ENCODE measurements around the gene ALDH4A1. TPM values are rescaled to one million over a fixed set of nuclear protein-coding genes. Genes with fewer than 3 reads are reported as not detected.

Gene ALDH4A1
- total RNA-seq, 1 experiment from 2014 or later = 31.0 TPM

DNA sequence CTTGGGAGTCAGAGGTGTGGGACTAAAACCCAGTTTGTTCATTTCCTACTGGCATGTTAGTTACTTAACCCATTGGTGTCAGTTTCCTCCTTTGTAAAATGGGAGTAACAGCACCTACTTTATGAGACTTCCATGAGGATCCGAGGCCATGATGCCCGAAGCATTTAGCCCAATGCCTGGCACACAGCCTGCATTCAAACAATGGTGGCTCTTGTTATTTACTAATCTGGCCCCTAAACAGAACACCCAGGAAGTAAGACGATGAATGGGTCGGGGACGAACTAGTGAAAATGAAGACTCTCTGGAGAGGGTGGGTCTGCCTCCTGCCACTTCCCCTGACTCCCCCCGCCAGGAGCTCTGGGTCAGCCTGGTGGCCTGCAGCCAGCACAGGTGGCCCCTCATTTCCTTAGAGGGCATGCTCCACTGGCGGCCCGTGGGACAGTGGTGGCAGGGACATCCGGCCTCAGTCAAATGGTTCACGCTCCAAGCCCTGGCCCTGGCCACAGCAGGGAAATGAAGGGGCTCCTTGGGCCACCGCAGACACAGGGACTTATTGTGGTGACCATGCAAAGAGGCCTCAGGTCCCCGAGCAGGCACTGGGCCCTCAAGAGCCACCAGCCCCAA lies 33.4 kb downstream of the ALDH4A1 start:
- Mint-ChIP-seq H3K4me3 (no peak overlapping the region), H3K36me3 (no peaks in the 10 kb centered on the region), H3K4me1 (no peaks in the 10 kb centered on the region), H3K9me3 (no peaks in the 10 kb centered on the region), H3K27me3 (ENCODE audit: low read depth) (no peaks in the 10 kb centered on the region; the same call in 1 of the 2 replicates), H3K27ac (0 out of 2 replicates have a peak overlapping the region, but pooled peaks have one; percentile 15)
- TF ChIP-seq ZNF121 (CRISPR knock-in tag; IDR thresholded peaks at IDR 0.05) (no peak), E2F4 (CRISPR knock-in tag; IDR thresholded peaks at IDR 0.05; ENCODE audit: borderline replicate concordance, low read depth) (no peak), USF1 (CRISPR knock-in tag; IDR thresholded peaks at IDR 0.05) (no peak), TCF7 (CRISPR knock-in tag; IDR thresholded peaks at IDR 0.05; ENCODE audit: low read depth) (no peak), KAT7 (CRISPR knock-in tag; IDR thresholded peaks at IDR 0.05; ENCODE audit: borderline replicate concordance) (no peak), GABPB1 (CRISPR knock-in tag; IDR thresholded peaks at IDR 0.05) (no peak), GRHL2 (CRISPR knock-in tag; IDR thresholded peaks at IDR 0.05; ENCODE audit: insufficient replicate concordance, severe bottlenecking) (no peak), ATF1 (CRISPR knock-in tag; IDR thresholded peaks at IDR 0.05) (no peak), ZBTB43 (CRISPR knock-in tag; IDR thresholded peaks at IDR 0.05) (no peak), PRRX2 (CRISPR knock-in tag; IDR thresholded peaks at IDR 0.05) (no peak), EMX1 (CRISPR knock-in tag; IDR thresholded peaks at IDR 0.05) (no peak), ZNF317 (CRISPR knock-in tag; IDR thresholded peaks at IDR 0.05; ENCODE audit: borderline replicate concordance, low read depth) (no peak), CREM (CRISPR knock-in tag; IDR thresholded peaks at IDR 0.05) (no peak)
- TF ChIP-seq, protein P1, sequence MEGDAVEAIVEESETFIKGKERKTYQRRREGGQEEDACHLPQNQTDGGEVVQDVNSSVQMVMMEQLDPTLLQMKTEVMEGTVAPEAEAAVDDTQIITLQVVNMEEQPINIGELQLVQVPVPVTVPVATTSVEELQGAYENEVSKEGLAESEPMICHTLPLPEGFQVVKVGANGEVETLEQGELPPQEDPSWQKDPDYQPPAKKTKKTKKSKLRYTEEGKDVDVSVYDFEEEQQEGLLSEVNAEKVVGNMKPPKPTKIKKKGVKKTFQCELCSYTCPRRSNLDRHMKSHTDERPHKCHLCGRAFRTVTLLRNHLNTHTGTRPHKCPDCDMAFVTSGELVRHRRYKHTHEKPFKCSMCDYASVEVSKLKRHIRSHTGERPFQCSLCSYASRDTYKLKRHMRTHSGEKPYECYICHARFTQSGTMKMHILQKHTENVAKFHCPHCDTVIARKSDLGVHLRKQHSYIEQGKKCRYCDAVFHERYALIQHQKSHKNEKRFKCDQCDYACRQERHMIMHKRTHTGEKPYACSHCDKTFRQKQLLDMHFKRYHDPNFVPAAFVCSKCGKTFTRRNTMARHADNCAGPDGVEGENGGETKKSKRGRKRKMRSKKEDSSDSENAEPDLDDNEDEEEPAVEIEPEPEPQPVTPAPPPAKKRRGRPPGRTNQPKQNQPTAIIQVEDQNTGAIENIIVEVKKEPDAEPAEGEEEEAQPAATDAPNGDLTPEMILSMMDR (IDR thresholded peaks at IDR 0.05) = no peak
- TF ChIP-seq, protein P2, sequence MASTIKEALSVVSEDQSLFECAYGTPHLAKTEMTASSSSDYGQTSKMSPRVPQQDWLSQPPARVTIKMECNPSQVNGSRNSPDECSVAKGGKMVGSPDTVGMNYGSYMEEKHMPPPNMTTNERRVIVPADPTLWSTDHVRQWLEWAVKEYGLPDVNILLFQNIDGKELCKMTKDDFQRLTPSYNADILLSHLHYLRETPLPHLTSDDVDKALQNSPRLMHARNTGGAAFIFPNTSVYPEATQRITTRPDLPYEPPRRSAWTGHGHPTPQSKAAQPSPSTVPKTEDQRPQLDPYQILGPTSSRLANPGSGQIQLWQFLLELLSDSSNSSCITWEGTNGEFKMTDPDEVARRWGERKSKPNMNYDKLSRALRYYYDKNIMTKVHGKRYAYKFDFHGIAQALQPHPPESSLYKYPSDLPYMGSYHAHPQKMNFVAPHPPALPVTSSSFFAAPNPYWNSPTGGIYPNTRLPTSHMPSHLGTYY (CRISPR knock-in tag; IDR thresholded peaks at IDR 0.05) = no peak
- TF ChIP-seq, protein P3, sequence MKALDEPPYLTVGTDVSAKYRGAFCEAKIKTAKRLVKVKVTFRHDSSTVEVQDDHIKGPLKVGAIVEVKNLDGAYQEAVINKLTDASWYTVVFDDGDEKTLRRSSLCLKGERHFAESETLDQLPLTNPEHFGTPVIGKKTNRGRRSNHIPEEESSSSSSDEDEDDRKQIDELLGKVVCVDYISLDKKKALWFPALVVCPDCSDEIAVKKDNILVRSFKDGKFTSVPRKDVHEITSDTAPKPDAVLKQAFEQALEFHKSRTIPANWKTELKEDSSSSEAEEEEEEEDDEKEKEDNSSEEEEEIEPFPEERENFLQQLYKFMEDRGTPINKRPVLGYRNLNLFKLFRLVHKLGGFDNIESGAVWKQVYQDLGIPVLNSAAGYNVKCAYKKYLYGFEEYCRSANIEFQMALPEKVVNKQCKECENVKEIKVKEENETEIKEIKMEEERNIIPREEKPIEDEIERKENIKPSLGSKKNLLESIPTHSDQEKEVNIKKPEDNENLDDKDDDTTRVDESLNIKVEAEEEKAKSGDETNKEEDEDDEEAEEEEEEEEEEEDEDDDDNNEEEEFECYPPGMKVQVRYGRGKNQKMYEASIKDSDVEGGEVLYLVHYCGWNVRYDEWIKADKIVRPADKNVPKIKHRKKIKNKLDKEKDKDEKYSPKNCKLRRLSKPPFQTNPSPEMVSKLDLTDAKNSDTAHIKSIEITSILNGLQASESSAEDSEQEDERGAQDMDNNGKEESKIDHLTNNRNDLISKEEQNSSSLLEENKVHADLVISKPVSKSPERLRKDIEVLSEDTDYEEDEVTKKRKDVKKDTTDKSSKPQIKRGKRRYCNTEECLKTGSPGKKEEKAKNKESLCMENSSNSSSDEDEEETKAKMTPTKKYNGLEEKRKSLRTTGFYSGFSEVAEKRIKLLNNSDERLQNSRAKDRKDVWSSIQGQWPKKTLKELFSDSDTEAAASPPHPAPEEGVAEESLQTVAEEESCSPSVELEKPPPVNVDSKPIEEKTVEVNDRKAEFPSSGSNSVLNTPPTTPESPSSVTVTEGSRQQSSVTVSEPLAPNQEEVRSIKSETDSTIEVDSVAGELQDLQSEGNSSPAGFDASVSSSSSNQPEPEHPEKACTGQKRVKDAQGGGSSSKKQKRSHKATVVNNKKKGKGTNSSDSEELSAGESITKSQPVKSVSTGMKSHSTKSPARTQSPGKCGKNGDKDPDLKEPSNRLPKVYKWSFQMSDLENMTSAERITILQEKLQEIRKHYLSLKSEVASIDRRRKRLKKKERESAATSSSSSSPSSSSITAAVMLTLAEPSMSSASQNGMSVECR (CRISPR knock-in tag; IDR thresholded peaks at IDR 0.05; ENCODE audit: borderline replicate concordance) = no peak
- DNase-seq (ENCODE audit: low spot score) (no peak), ATAC-seq (no peak)
- ChIA-PET CTCF (interaction anchor here (1.5 to 2.6 kb wide), 4 partner anchors 15 to 271 kb away, joined by 5 to 12 read pairs (median 6); no protein-coding TSS in a partner anchor), POLR2A (no interaction called here)
